HepG2 (cell line): Measurements from ENCODE around the gene TMEM134. TPM values are rescaled to one million over a fixed set of nuclear protein-coding genes. Genes with fewer than 3 reads are reported as not detected.

Experiments used
- ATAC-seq: fragments of 200-7000 bp; cut with Tn5 transposase; 3 replicates; pipeline ENCODE4 v1.9.1; 2020; ENCODE audit warnings: mild to moderate bottlenecking, moderate library complexity
- BruUV-seq: library from RNA; stranded (reverse); fragments of 400-500 nt; replicated peaks from 2 replicates; lab custom pipeline; 2021; lab: Mats Ljungman, UMichigan
- CTCF ChIA-PET: fragments of 300-600 bp; formaldehyde crosslinking; extraction: SDS; loops from one replicate; lab custom pipeline; 2021; ENCODE audit warnings: low total read pairs, inconsistent platforms, low intra/inter-chr PET ratio; lab: Yijun Ruan, JAX
- POLR2A ChIA-PET: fragments of 350-600 bp; sonication (Branson Sonifier 250); formaldehyde crosslinking; loops from one replicate; lab custom pipeline; 2020; ENCODE audit warnings: antibody characterized with exemption, inconsistent platforms; lab: Yijun Ruan, JAX
- DNase-seq: peaks from one replicate; pipeline ENCODE4 v3.0.0-alpha.2; 2015; ENCODE audit warnings: low spot score
- FAIRE-seq: peaks from 3 replicates; lab custom pipeline; 2011; peaks lifted over from hg19 to GRCh38; lab: Jason Lieb, UNC
- H2AFZ ChIP-seq: one replicate; pipeline ENCODE4 v1.6.1; 2011; ENCODE audit warnings: low read length, inconsistent platforms
- H3K27ac ChIP-seq: fragments of 300-600 bp; 3 replicates; pipeline ENCODE4 v1.8.0; 2011; ENCODE audit warnings: mixed run types, mild to moderate bottlenecking, mixed read lengths, low read length, inconsistent platforms; ENCODE audit not compliant: insufficient read depth; ENCODE audit errors: extremely low read length
- H3K27me3 ChIP-seq, 2 experiments: fragments of 200-600 bp in 1 of 2; 2 replicates in 1 of 2; 3 replicates in 1 of 2; pipeline versions ENCODE4 v1.6.0 to v1.8.0; 2011; ENCODE audit warnings: low read length in 2 of 2, mild to moderate bottlenecking in 2 of 2, moderate library complexity in 2 of 2, inconsistent platforms in 1 of 2; ENCODE audit not compliant: insufficient read depth in 2 of 2, control insufficient read depth in 1 of 2
- H3K36me3 ChIP-seq, 2 experiments: fragments of 200-600 bp in 1 of 2; replicated peaks in 1 of 2; 2 replicates in 1 of 2; 3 replicates in 1 of 2; pipeline versions ENCODE4 v1.5.1 to v1.8.0; 2011; ENCODE audit warnings: low read length in 2 of 2, inconsistent platforms in 1 of 2; ENCODE audit not compliant: insufficient read depth in 2 of 2, control insufficient read depth in 1 of 2
- H3K4me1 ChIP-seq: 2 replicates; pipeline ENCODE4 v1.5.1; 2012; ENCODE audit warnings: low read length, inconsistent platforms; ENCODE audit not compliant: insufficient read depth
- H3K4me2 ChIP-seq: 2 replicates; pipeline ENCODE4 v1.6.0; 2011; ENCODE audit warnings: low read depth, low read length, inconsistent platforms
- H3K4me3 ChIP-seq, 3 experiments: fragments of 200-600 bp in 1 of 3; sonication (generic), shearing (Covaris generic) in 1 of 3; replicated peaks in 1 of 3; 2 replicates each; pipeline ENCODE4 v1.5.1; 2011 to 2016; ENCODE audit warnings: low read length in 3 of 3, inconsistent platforms in 2 of 3, low read depth in 2 of 3, mild to moderate bottlenecking in 2 of 3, control low read depth in 1 of 3, mixed read lengths in 1 of 3; ENCODE audit not compliant: insufficient read depth in 1 of 3
- H3K79me2 ChIP-seq: one replicate; pipeline ENCODE4 v1.6.1; 2011; ENCODE audit warnings: low read length, inconsistent platforms; ENCODE audit not compliant: insufficient read depth
- H3K9ac ChIP-seq: 2 replicates; pipeline ENCODE4 v1.6.0; 2011; ENCODE audit warnings: mild to moderate bottlenecking, low read depth, low read length, inconsistent platforms; ENCODE audit not compliant: insufficient read depth
- H3K9me3 ChIP-seq: 2 replicates; pipeline ENCODE4 v1.5.1; 2012; ENCODE audit warnings: mild to moderate bottlenecking, low read length
- H4K20me1 ChIP-seq: 2 replicates; pipeline ENCODE4 v1.6.0; 2011; ENCODE audit warnings: inconsistent platforms, mild to moderate bottlenecking, low read length, moderate library complexity; ENCODE audit not compliant: insufficient read depth
- CEBPG ChIP-seq: IDR thresholded peaks from 2 replicates; pipeline ENCODE4 v1.6.1; 2016
- HNF4G ChIP-seq, 2 experiments: sonication (generic) in 1 of 2; formaldehyde crosslinking in 1 of 2; IDR thresholded peaks; 2 replicates each; pipeline versions ENCODE4 v1.4.0 to v1.6.1; 2011 to 2020; ENCODE audit warnings: borderline replicate concordance in 2 of 2, low read depth in 2 of 2, mild to moderate bottlenecking in 2 of 2, low read length in 1 of 2, missing genetic modification reagents in 1 of 2, moderate library complexity in 1 of 2
- NONO ChIP-seq, 2 experiments: fragments of 450-650 bp in 1 of 2; sonication (generic) in 1 of 2; formaldehyde crosslinking in 1 of 2; IDR thresholded peaks in 1 of 2; conservative IDR thresholded peaks in 1 of 2; 2 replicates each; pipeline versions ENCODE4 v1.6.1 to v1.8.0; 2017 to 2022; ENCODE audit warnings: mild to moderate bottlenecking in 1 of 2, missing genetic modification reagents in 1 of 2, moderate library complexity in 1 of 2
- TEAD2 ChIP-seq: sonication (generic); formaldehyde crosslinking; IDR thresholded peaks from 2 replicates; pipeline ENCODE4 v1.9.0; 2021; ENCODE audit warnings: missing genetic modification reagents
- ZNF205 ChIP-seq: IDR thresholded peaks from 2 replicates; pipeline ENCODE4 v1.6.1; 2018; ENCODE audit warnings: missing biosample characterization, missing genetic modification reagents
- ZNF337 ChIP-seq: sonication (generic); formaldehyde crosslinking; IDR thresholded peaks from 2 replicates; pipeline ENCODE4 v1.5.1; 2020; ENCODE audit warnings: missing genetic modification reagents, low read depth, mild to moderate bottlenecking, borderline replicate concordance
- ZNF468 ChIP-seq: sonication (generic); formaldehyde crosslinking; IDR thresholded peaks from 2 replicates; pipeline ENCODE4 v1.8.0; 2022; ENCODE audit warnings: mild to moderate bottlenecking, moderate library complexity, missing genetic modification reagents
- WGBS: methylation state at CpG from one replicate; pipeline ENCODE4 v1.1.6; 2017; ENCODE audit warnings: low lambda C conversion rate; 5-methylcytosine and 5-hydroxymethylcytosine counted together
- in situ Hi-C: cut with HindIII; loops from 2 replicates; pipeline ENCODE4 v1.10.0; 2017; ENCODE audit warnings: low pct_unique_long_range_greater_than_20kb; ENCODE audit not compliant: extremely low pct_ligation_motif_present
- intact Hi-C: fragments of 100-400 bp; cut with micrococcal nuclease; formaldehyde crosslinking; loops from one replicate; pipeline ENCODE4 v1.10.0; 2022; ENCODE audit not compliant: unreplicated experiment
- polyA plus RNA-seq, 8 experiments: library from polyadenylated mRNA; depleted of rRNA in 3 of 8; stranded (reverse) in 7 of 8; unstranded in 1 of 8; fragments of >200 nt; fragmentation: Illumina TruSeq in 4 of 8; extraction: Trizol in 4 of 8; gene quantifications; 2 replicates each; pipeline versions ENCODE4 v1.2.1 to v1.2.3, GENCODE V29; 2011 to 2016; ENCODE audit warnings: low read depth in 4 of 8, missing spikeins in 1 of 8, mixed read lengths in 1 of 8; ENCODE audit not compliant: insufficient read depth in 1 of 8
- total RNA-seq, 5 experiments: library from RNA; depleted of rRNA; stranded (reverse); fragments of >200 nt; fragmentation: Illumina TruSeq; extraction: Trizol; gene quantifications; 2 replicates each; pipeline ENCODE4 v1.2.3, GENCODE V29; 2016; ENCODE audit warnings: low read depth in 1 of 5
- TF ChIP-seq, protein P1 (sequence below): sonication (generic); formaldehyde crosslinking; IDR thresholded peaks from 2 replicates; pipeline ENCODE4 v1.5.0; 2020; ENCODE audit warnings: missing genetic modification reagents, mild to moderate bottlenecking, borderline replicate concordance
- TF ChIP-seq, protein P2 (sequence below): sonication (generic); formaldehyde crosslinking; IDR thresholded peaks from 2 replicates; pipeline ENCODE4 v1.8.0; 2022; ENCODE audit warnings: mild to moderate bottlenecking, missing genetic modification reagents, moderate library complexity
- TF ChIP-seq, protein P3 (sequence below): sonication (generic); formaldehyde crosslinking; IDR thresholded peaks from 2 replicates; pipeline ENCODE4 v1.8.0; 2022; ENCODE audit warnings: low read depth, missing genetic modification reagents

Gene TMEM134
- total and polyA plus RNA-seq, 2 of the 13 experiments (the other 11 are each of a cell fraction or from before 2014, with no cell fraction given): 6.9 to 26.9 TPM

DNA sequence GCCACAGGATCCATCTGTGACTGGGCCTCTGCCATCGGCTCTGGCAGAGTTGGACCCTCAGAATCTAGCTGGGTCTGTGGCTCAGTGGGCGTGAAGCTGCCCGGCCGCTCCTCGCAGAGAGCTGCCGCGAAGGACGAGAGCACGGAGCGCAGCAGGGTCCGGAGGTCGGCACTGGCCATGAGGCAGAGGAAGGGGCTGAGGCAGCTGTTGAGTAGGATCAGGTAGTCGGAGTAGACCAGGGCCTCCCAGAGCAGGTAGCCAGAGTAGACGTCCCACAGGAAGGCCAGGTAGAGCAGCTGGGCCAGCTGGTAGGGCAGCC, 17.4 kb downstream of the TMEM134 start:
- in situ Hi-C loops: no loop called here
- peaks cover 14% of the 10 kb centered on the region for H3K4me1 ChIP-seq
- no peak overlapping the region for H3K27ac ChIP-seq
- no peak overlapping the region for H3K4me2 ChIP-seq
- H4K20me1 ChIP-seq: no peaks in the 10 kb centered on the region
- no peak overlapping the region for H2AFZ ChIP-seq
- FAIRE-seq (no peak), DNase-seq (no peak), ATAC-seq (peak; percentile 8; the same call in 1 of the 3 replicates)
- H3K27me3 ChIP-seq: peaks cover 13 to 67% of the 10 kb centered on the region in 2 experiments; a peak in 4 of 5 replicates
- ChIA-PET CTCF (no interaction called here), POLR2A (interaction anchor here (1.5 kb wide), 1 partner anchor 8 kb away, joined by 5 read pairs; the partner anchor contains the start of gene CORO1B)
- no peak for TF ChIP-seq ZNF205 (CRISPR knock-in tag)
- TF ChIP-seq NONO (IDR thresholded peaks at IDR 0.05): no peak
- TF ChIP-seq NONO (CRISPR knock-in tag; conservative IDR thresholded peaks at IDR 0.05): no peak
- no peak for TF ChIP-seq ZNF468 (CRISPR knock-in tag)
- TF ChIP-seq, protein P1, sequence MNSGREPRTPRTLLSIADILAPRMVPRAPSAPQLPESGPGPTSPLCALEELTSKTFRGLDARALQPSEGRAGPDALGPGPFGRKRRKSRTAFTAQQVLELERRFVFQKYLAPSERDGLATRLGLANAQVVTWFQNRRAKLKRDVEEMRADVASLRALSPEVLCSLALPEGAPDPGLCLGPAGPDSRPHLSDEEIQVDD (CRISPR knock-in tag): no peak
- no peaks in the 10 kb centered on the region for H3K36me3 ChIP-seq
- H3K9ac ChIP-seq: no peak overlapping the region
- no peaks in the 10 kb centered on the region for H3K79me2 ChIP-seq
- no TSS peak for BruUV-seq
- WGBS: 70% methylated on average over 13 of the region's 14 CpGs
- no peaks in the 10 kb centered on the region for H3K9me3 ChIP-seq
- H3K4me3 ChIP-seq: no peak overlapping the region
- intact Hi-C loops: no loop called here

DNA sequence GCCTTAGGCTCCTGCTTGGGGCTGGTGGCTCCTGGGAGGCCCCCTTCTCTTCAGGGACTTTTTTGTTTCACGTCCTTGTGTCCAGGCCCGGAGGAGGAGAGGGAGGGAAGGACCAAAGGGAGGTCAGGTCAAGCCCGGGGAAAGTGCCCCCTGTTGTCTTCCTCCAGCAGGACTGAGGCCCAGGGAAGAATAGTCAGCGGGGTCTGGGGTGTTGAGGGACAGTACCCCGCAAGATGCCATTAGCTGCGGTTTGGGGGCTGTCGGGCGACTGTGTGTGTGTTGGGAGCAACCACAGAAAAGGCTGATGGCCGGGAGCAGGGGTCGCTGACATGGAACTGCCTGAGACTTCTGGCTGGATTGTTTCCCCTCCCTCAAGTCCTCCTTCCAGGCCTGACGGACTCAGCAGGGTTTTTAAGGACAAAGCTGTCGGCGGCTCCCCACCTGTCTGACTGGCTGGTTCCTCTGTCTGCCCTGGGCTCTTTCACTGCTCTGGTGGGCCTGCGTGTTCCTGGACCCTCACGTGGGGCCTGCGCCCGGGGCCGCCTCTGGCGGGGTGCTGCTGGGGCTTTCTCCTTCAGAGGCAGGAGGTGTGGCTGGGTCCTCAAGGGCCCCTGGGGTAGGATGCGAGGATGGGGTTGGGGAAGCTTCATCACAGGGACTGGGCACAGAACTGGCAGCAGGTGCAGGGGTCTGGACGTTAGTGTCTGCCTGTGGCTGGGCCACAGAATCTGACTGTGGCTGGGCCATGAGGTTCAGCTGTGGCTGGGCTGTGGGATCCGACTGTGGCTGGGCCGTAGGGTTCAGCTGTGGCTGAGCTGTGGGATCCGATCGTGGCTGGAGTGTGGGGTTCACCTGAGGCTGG, 18.0 kb downstream of the TMEM134 start:
- Histone ChIP-seq H3K27ac (no peak overlapping the region), H3K9ac (no peak overlapping the region), H3K79me2 (no peaks in the 10 kb centered on the region), H3K4me3 (no peak overlapping the region), H3K4me1 (peaks cover 14% of the 10 kb centered on the region), H3K27me3 (peaks cover 11 to 61% of the 10 kb centered on the region in 2 experiments; a peak in 4 of 5 replicates), H2AFZ (no peak overlapping the region), H4K20me1 (no peaks in the 10 kb centered on the region), H3K36me3 (no peaks in the 10 kb centered on the region), H3K4me2 (no peak overlapping the region), H3K9me3 (no peaks in the 10 kb centered on the region)
- 37% methylated on average over 7 of the region's 25 CpGs for WGBS
- DNase-seq: no peak
- intact Hi-C loops: no loop called here
- ChIA-PET POLR2A (interaction anchor here (1.2 to 1.5 kb wide), 2 partner anchors 7 to 23 kb away, joined by 3 to 5 read pairs; partner anchors contain the start of genes CORO1B and RPS6KB2), CTCF (no interaction called here)
- no peak for ATAC-seq
- FAIRE-seq: no peak
- no TSS peak for BruUV-seq
- in situ Hi-C loops: no loop called here
- TF ChIP-seq CEBPG (CRISPR knock-in tag) (no peak), ZNF337 (no peak), HNF4G (IDR thresholded peaks at IDR 0.05; ENCODE audit: borderline replicate concordance, low read depth, low read length) (no peak), HNF4G (CRISPR knock-in tag; IDR thresholded peaks at IDR 0.05; ENCODE audit: borderline replicate concordance, low read depth) (no peak), TEAD2 (CRISPR knock-in tag) (no peak)
- TF ChIP-seq, protein P2, sequence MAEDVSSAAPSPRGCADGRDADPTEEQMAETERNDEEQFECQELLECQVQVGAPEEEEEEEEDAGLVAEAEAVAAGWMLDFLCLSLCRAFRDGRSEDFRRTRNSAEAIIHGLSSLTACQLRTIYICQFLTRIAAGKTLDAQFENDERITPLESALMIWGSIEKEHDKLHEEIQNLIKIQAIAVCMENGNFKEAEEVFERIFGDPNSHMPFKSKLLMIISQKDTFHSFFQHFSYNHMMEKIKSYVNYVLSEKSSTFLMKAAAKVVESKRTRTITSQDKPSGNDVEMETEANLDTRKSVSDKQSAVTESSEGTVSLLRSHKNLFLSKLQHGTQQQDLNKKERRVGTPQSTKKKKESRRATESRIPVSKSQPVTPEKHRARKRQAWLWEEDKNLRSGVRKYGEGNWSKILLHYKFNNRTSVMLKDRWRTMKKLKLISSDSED: no peak
- TF ChIP-seq, protein P3, sequence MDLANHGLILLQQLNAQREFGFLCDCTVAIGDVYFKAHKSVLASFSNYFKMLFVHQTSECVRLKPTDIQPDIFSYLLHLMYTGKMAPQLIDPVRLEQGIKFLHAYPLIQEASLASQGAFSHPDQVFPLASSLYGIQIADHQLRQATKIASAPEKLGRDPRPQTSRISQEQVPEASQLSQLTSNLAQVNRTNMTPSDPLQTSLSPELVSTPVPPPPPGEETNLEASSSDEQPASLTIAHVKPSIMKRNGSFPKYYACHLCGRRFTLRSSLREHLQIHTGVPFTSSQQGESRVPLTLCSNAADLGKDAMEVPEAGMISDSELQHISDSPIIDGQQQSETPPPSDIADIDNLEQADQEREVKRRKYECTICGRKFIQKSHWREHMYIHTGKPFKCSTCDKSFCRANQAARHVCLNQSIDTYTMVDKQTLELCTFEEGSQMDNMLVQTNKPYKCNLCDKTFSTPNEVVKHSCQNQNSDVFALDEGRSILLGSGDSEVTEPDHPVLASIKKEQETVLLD (CRISPR knock-in tag): no peak
